GM21423 (cell line): ENCODE measurements around the gene FUT4.

Source experiments
- ATAC-seq: cut with Tn5 transposase; IDR thresholded peaks from one replicate; pipeline ENCODE4 v1.9.1; 2021; ENCODE audit warnings: mild to moderate bottlenecking, moderate library complexity; ENCODE audit not compliant: unreplicated experiment

The FUT4 gene

GRCh38 chr11:94597896-94598295, 54.2 kb downstream of the FUT4 start:
- no peak for ATAC-seq
